HEK293 (cell line): Measurements from ENCODE around the gene PRXL2B.
A peak's percentile ranks its signal among the peaks of the same experiment; 100 is the strongest.

ENCODE experiments used
- CTCF ChIA-PET: fragments of 350-600 bp; formaldehyde crosslinking; extraction: SDS; loops from one replicate; lab custom pipeline; 2021; ENCODE audit warnings: antibody characterized with exemption; lab: Yijun Ruan, JAX
- POLR2A ChIA-PET: fragments of 300-600 bp; formaldehyde crosslinking; extraction: SDS; loops from one replicate; lab custom pipeline; 2020; ENCODE audit warnings: antibody characterized with exemption, inconsistent platforms; lab: Yijun Ruan, JAX
- H3K27ac ChIP-seq: fragments of 200-500 bp; sonication (Bioruptor generic); 2 replicates; pipeline ENCODE4 v1.5.1; 2014; ENCODE audit warnings: low read depth, low read length, control low read depth, inconsistent platforms; ENCODE audit errors: extremely low read depth
- H3K36me3 ChIP-seq, 2 experiments: fragments of 200-500 bp in 1 of 2; sonication (Bioruptor generic) in 1 of 2; 1 replicate in 1 of 2; 2 replicates in 1 of 2; pipeline ENCODE4 v1.5.1; 2014 to 2017; ENCODE audit warnings: inconsistent platforms in 2 of 2, low read length in 2 of 2; ENCODE audit not compliant: control insufficient read depth in 2 of 2, insufficient read depth in 1 of 2
- H3K4me1 ChIP-seq: fragments of 200-500 bp; sonication (Bioruptor generic); 2 replicates; pipeline ENCODE4 v1.5.1; 2014; ENCODE audit warnings: mild to moderate bottlenecking, low read length, inconsistent platforms; ENCODE audit not compliant: control insufficient read depth, insufficient read depth
- H3K4me3 ChIP-seq: 2 replicates; pipeline ENCODE4 v1.5.1; 2011; ENCODE audit warnings: low read depth, mild to moderate bottlenecking, control low read depth, low read length, moderate library complexity
- H3K9me3 ChIP-seq: fragments of 200-500 bp; sonication (Bioruptor generic); 2 replicates; pipeline ENCODE4 v1.5.1; 2014; ENCODE audit warnings: low read depth, low read length, inconsistent platforms; ENCODE audit not compliant: control insufficient read depth, insufficient read depth
- EGR2 ChIP-seq: fragments of 450-650 bp; formaldehyde crosslinking; IDR thresholded peaks from 2 replicates; pipeline ENCODE4 v1.5.1; 2016; ENCODE audit warnings: low read depth, missing biosample characterization, missing genetic modification characterization
- GLIS2 ChIP-seq: fragments of 450-650 bp; formaldehyde crosslinking; IDR thresholded peaks from 2 replicates; pipeline ENCODE4 v1.5.1; 2016; ENCODE audit warnings: missing biosample characterization, missing genetic modification characterization
- KLF1 ChIP-seq: fragments of 450-650 bp; formaldehyde crosslinking; IDR thresholded peaks from 2 replicates; pipeline ENCODE4 v1.5.1; 2016; ENCODE audit warnings: missing biosample characterization, missing genetic modification characterization
- KLF17 ChIP-seq: fragments of 450-650 bp; formaldehyde crosslinking; IDR thresholded peaks from 2 replicates; pipeline ENCODE4 v1.5.1; 2016; ENCODE audit warnings: missing biosample characterization, missing genetic modification characterization
- KLF9 ChIP-seq: fragments of 450-650 bp; formaldehyde crosslinking; IDR thresholded peaks from 2 replicates; pipeline ENCODE4 v1.5.1; 2016; ENCODE audit warnings: missing biosample characterization, missing genetic modification characterization, low read depth
- PATZ1 ChIP-seq: fragments of 450-650 bp; formaldehyde crosslinking; IDR thresholded peaks from 2 replicates; pipeline ENCODE4 v1.5.1; 2016; ENCODE audit warnings: missing biosample characterization, missing genetic modification characterization
- TSHZ1 ChIP-seq: fragments of 450-650 bp; formaldehyde crosslinking; IDR thresholded peaks from 2 replicates; pipeline ENCODE4 v1.5.1; 2016; ENCODE audit warnings: missing biosample characterization, missing genetic modification characterization, borderline replicate concordance
- ZBTB8A ChIP-seq: fragments of 450-650 bp; formaldehyde crosslinking; IDR thresholded peaks from 2 replicates; pipeline ENCODE4 v1.5.1; 2016; ENCODE audit warnings: missing biosample characterization, missing genetic modification characterization
- ZIC2 ChIP-seq: fragments of 450-650 bp; formaldehyde crosslinking; IDR thresholded peaks from 2 replicates; pipeline ENCODE4 v1.5.1; 2016; ENCODE audit warnings: missing biosample characterization, missing genetic modification characterization
- ZNF223 ChIP-seq: fragments of 450-650 bp; formaldehyde crosslinking; IDR thresholded peaks from 2 replicates; pipeline ENCODE4 v1.5.1; 2016; ENCODE audit warnings: missing biosample characterization, missing genetic modification characterization
- ZNF280D ChIP-seq: fragments of 450-650 bp; formaldehyde crosslinking; IDR thresholded peaks from 2 replicates; pipeline ENCODE4 v1.5.1; 2016; ENCODE audit warnings: missing biosample characterization, missing genetic modification characterization
- ZNF398 ChIP-seq: fragments of 450-650 bp; formaldehyde crosslinking; IDR thresholded peaks from 2 replicates; pipeline ENCODE4 v1.5.1; 2017; ENCODE audit warnings: missing biosample characterization, missing genetic modification characterization
- ZNF488 ChIP-seq: fragments of 450-650 bp; formaldehyde crosslinking; IDR thresholded peaks from 2 replicates; pipeline ENCODE4 v1.5.1; 2016; ENCODE audit warnings: missing biosample characterization, missing genetic modification characterization
- ZNF521 ChIP-seq: fragments of 450-650 bp; formaldehyde crosslinking; IDR thresholded peaks from 2 replicates; pipeline ENCODE4 v1.5.1; 2017; ENCODE audit warnings: missing biosample characterization, mild to moderate bottlenecking, missing genetic modification characterization
- ZNF610 ChIP-seq: fragments of 450-650 bp; formaldehyde crosslinking; IDR thresholded peaks from 2 replicates; pipeline ENCODE4 v1.5.1; 2016; ENCODE audit warnings: missing biosample characterization, missing genetic modification characterization, borderline replicate concordance
- ZNF707 ChIP-seq: fragments of 450-650 bp; formaldehyde crosslinking; IDR thresholded peaks from 2 replicates; pipeline ENCODE4 v1.5.1; 2016; ENCODE audit warnings: missing biosample characterization, missing genetic modification characterization
- ZNF768 ChIP-seq: fragments of 450-650 bp; formaldehyde crosslinking; IDR thresholded peaks from 2 replicates; pipeline ENCODE4 v1.5.1; 2018; ENCODE audit warnings: missing biosample characterization, mild to moderate bottlenecking, missing genetic modification characterization
- ZNF777 ChIP-seq: fragments of 450-650 bp; formaldehyde crosslinking; IDR thresholded peaks from 2 replicates; pipeline ENCODE4 v1.5.1; 2017; ENCODE audit warnings: missing biosample characterization, missing genetic modification characterization, borderline replicate concordance

PRXL2B gene

GRCh38 chr1:2555634-2556276, 30.8 kb upstream of the PRXL2B start:
- no peaks in the 10 kb centered on the region for H3K9me3 ChIP-seq
- ChIA-PET CTCF (interaction anchor here (0.8 kb wide), 1 partner anchor 230 kb away, joined by 3 read pairs; no protein-coding TSS in a partner anchor), POLR2A (interaction anchor here (0.5 kb wide), 1 partner anchor 167 kb away, joined by 3 read pairs; no protein-coding TSS in a partner anchor)
- H3K27ac ChIP-seq, result no peak overlapping the region
- H3K4me3 ChIP-seq, result no peak overlapping the region
- TF ChIP-seq TSHZ1, result no peak
- TF ChIP-seq PATZ1 (tag by site-specific recombination), result peak; percentile 30
- TF ChIP-seq KLF1 (tag by site-specific recombination), result peak; percentile 31; the same call in 1 of the 2 replicates
- peak; percentile 50 for TF ChIP-seq ZIC2 (tag by site-specific recombination)
- TF ChIP-seq GLIS2 (tag by site-specific recombination), result peak; percentile 67
- H3K4me1 ChIP-seq, result no peaks in the 10 kb centered on the region
- no peaks in the 10 kb centered on the region for H3K36me3 ChIP-seq

GRCh38 chr1:2556277-2556677, 30.3 kb upstream of the PRXL2B start, which contains the start of gene TNFRSF14:
Gene TNFRSF14, plus strand, starts transcription at chr1:2556371. Its CDS starts 294 bp downstream, at chr1:2556665.
- no peaks in the 10 kb centered on the region for H3K4me1 ChIP-seq
- H3K4me3 ChIP-seq, result no peak within 1 kb of the TSS
- no peaks in the 10 kb centered on the region for H3K9me3 ChIP-seq
- POLR2A ChIA-PET, result interaction anchor here (0.5 kb wide), 1 partner anchor 167 kb away, joined by 3 read pairs; no protein-coding TSS in a partner anchor
- CTCF ChIA-PET, result interaction anchor here (0.8 kb wide), 1 partner anchor 229 kb away, joined by 3 read pairs; no protein-coding TSS in a partner anchor
- no peaks in the 10 kb centered on the region for H3K36me3 ChIP-seq
- H3K27ac ChIP-seq, result no peak within 1 kb of the TSS
- TF ChIP-seq EGR2 (tag by site-specific recombination), result no peak
- TF ChIP-seq ZNF768 (tag by site-specific recombination), result no peak
- no peak for TF ChIP-seq ZNF398 (tag by site-specific recombination)
- TF ChIP-seq ZNF610 (tag by site-specific recombination), result no peak
- no peak for TF ChIP-seq ZNF488
- TF ChIP-seq ZNF707 (tag by site-specific recombination), result no peak
- no peak for TF ChIP-seq ZNF521
- TF ChIP-seq KLF9 (tag by site-specific recombination), result no peak
- peak; percentile 100 for TF ChIP-seq ZIC2 (tag by site-specific recombination)
- no peak for TF ChIP-seq ZBTB8A (tag by site-specific recombination)
- TF ChIP-seq KLF17 (tag by site-specific recombination), result no peak
- no peak for TF ChIP-seq ZNF223 (tag by site-specific recombination)
- TF ChIP-seq ZNF280D (tag by site-specific recombination), result no peak
- TF ChIP-seq ZNF777 (tag by site-specific recombination), result no peak
